HG02973 (cell line): ENCODE results near the gene RFX7.
A peak's percentile ranks its signal among the peaks of the same experiment; 100 is the strongest.
"Not testable (repeated sequence)": the region's sequence is repeated elsewhere in the genome, so short reads cannot be mapped to it uniquely, and the experiment has no call there.

Source experiments
- ATAC-seq: cut with Tn5 transposase; IDR thresholded peaks from one replicate; pipeline ENCODE4 v1.9.1; 2021; ENCODE audit warnings: moderate library complexity; ENCODE audit not compliant: unreplicated experiment

RFX7 gene

DNA sequence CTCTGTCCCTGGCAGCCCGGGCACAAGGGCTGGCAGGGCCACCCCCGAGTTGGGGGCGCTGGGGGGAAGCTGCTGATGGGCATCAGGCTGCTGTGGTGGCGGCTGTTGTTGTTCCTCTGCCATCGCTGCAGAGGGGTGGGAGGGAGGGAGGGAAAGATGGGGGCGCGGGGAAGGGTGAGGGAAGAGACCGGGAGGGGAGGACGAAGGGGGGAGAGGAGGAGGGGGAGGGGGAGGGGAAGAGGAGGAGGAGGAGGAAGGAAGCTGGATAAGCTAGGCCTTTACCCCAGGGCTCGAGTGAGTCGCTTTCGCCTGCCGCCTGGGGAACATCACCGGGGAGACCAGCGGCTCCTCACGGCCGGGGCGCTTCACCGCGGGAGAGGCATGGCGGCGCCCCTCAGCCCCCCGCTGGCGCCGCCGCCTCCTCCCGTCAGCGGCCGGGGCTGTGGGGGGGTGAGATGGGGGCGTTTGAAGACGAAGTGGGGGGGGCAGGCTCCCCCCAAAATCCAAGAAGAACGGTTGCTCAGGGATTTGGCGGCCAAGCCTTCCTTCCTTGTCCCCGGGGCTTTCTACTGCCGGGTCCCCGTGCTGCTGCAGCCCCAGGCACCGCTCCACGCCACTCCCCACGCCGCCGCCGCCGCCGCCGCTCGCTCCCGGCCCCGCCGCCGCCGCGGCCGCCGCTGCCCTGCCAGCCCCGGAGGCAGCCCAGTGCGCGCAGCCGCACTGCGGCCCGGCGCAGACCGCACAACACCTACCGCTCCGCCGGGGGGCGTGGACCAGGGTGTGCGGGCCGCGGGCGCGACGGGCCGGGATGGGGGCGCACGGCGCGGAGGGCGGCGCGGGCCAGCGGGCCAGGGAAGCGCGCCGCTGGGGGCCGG lies at the start of gene RFX7:
RFX7 (minus strand) TSS at position 717 of the 875 bp plus-strand sequence; CDS start at position 123, 594 bp downstream.
- ATAC-seq, result peak; percentile 38

DNA sequence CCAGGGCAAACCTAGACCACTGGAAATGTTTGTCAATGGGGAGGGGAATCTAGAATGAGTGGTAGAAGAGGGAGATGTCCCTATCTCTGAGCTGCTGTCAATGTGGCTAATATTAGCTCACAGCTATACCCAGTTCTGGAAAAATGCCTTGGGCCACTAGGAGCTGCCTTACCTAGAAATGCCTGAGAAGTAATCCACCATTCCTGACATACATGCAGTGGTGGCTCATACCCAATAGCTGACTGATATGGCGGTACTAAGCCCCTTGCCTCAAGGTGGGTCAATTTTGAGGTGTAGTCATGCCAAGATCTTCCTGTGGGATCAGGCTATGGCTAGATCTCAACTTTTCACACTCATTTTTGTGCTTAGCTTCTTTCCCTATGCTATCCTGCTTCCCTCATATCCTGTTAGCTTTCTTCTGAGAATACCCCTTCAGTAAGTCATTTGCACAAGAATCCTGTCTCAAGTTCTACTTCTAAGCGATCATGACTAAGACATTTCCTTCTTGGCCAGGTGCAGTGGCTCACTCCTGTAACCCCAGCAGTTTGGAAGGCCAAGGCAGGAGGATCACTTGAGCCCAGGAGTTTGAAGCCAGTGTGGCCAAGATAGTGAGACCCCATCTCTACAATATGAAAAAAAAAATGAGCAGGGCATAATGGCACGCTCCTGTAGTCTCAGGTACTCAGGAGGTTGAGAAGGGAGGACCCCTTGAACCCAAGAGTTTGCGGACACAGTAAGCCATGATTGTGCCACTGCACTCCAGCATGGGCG lies 49.1 kb upstream of the RFX7 start:
- no peak for ATAC-seq

DNA sequence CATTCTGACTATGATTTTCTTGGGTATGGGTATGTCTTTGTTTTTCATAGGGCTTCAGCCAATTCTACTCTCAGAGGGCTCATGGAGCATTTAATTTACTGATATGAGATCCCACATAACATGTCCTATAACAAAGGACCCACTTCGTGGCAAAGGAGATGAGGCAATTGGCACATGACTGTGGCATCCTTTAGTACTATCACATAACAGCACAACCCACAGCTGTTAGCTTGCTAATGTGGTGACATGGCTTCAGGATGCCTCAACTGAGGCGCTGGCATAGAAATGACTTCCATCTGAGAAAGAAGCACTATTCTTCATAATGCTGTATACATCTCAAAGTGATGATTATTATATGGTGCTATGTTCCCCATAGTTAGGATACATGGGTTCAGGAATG lies 48.1 kb upstream of the RFX7 start:
- no peak for ATAC-seq

DNA sequence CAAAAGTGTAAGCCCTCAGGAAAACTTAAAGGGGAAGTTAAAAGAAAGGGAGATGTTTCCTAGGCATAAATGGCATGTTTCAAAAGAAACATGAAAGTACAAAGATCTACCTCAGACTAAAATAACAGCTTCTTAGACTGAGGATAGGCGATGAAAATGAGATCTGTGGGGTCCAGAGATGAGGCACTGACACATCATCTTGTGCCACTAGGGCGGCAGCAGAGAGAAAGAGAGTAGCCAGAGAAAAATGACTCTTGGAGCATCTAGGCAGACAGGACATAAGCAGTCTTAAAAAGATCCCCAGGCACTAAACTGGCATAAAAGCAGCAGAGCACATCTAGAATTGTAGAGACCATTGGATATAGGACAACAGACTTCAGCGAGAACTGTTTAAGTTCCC lies 42.5 kb upstream of the RFX7 start:
- ATAC-seq, result no peak

DNA sequence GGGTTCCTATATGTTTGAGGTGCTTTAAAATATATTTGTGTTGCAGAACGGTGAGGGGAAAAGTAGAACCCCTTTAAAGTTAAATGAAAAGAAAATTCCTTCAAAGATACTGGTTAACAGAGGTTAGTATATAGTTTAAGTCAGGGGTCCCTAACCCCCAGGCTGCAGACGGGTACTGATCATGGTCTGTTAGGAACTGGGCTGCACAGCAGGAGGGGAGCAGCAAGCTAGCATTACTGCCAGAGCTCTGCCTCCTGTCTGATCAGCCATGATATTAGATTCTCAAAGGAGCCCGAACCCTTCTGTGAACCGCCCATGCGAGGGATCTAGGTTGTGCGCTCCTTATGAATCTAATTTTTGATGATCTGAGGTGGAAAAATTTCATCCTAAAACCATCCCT lies 37.5 kb upstream of the RFX7 start:
- ATAC-seq, result no peak

DNA sequence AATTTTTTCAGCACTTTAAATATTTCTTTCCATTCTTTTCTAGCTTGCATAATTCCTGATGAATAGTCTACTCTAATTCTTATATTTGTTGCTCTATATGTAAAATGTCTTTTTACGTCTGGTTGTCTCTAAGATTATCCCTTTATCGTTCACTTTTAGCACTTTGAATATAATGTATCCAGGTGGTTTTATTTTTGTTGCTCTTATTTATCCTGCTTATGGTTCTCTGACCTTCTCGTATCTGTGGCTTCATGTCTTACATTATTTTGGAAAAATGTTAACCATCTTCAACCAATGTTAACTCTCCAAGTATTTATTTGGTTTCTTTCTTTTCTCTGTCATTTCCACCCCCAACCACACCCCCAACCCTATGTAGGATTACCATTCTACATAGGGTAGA lies 30.0 kb upstream of the RFX7 start:
- no peak for ATAC-seq

DNA sequence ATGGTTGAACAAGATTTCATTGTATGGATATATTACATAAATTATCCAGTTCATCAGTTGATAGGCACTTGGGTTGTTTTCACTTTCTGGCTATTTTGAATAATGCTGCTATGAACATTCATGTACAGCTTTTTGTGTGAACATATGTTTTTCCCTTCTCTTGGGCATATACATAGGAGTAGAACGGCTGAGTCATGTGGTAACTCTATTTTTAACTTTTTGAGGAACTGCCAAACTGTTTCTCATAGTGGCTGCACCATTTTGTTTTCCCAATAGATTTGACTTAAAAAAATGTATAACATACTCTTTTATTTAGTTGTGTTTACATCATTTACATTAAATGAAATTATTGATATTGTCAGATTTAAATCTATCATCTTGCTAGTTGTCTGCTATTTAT lies 28.8 kb upstream of the RFX7 start:
- ATAC-seq, result no peak

DNA sequence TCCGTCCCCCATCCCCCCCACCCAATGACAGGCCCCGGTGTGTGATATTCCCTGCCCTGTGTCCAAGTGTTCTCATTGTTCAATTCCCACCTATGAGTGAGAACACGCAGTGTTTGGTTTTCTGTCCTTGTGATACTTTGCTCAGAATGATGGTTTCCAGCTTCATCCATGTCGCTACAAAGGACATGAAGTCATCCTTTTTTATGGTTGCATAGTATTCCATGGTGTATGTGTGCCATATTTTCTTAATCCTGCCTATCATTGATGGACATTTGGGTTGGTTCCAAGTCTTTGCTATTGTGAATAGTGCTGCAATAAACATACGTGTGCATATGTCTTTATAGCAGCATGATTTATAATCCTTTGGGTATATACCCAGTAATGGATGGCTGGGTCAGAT lies 22.8 kb upstream of the RFX7 start:
- not testable (repeated sequence) for ATAC-seq

DNA sequence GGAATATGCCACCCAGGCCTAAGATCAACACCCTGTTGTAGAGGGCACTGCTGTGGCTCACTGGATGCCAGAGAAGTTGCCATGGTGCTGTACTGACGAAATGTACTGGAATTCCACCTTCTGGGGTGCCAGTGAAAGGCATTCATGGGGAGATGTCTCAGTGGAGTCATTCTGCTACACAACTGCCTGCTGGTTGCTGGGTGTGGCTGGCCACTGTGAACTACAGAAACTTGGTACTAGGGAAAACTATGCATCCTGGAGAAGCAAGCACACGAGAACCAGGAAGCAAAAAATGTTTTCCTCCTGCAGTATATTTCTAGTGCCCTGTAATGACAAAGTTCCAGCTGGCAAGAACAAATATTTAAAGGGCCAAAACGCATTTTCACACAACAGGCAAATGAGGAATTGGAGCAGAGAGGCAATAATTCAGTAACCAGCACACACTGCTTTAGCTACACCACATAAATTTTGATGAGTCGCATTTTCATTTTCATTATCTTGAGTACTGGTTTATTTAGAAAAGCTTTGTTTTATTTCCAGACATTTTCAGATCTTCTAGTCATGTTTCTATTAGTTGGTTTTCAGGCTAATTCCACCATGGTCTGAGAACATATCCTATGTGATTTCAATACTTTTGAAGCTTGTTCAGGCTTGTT lies 18.3 kb upstream of the RFX7 start:
- ATAC-seq, result no peak

DNA sequence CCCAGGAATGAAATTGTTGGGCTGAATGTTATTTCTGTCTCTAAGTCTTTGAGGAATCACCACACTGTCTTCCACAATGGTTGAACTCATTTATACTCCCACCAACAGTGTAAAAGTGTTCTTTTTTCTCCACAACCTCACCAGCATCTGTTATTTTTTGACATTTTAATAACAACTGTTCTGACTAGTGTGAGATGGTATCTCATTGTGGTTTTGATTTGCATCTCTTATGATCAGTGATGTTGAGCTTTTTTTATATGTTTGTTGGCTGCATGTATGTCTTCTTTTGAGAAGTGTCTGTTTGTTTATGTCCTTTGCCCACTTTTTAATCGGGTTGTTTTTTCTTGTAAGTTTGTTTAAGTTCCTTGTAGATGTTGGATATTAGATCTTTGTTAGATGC lies 13.6 kb upstream of the RFX7 start:
- not testable (repeated sequence) for ATAC-seq

DNA sequence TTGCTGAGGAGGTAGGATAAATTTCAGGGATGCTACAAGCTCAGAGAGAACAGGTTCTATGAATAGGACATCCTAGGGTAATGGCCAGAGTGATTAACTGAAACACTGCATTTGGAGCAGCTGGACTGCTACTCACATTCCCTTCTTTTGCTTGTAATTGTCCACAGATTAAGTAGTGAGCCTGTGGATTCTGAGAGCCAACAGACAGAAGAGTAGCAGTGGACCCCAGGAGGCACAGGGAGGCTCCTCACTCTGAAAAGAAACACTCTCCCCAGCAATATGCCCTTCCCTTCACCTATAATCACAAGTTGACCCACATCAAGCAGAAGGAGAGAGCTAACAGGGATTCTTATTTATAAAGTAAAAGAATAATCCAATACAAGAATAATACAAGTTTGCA lies 10.6 kb upstream of the RFX7 start:
- no peak for ATAC-seq

DNA sequence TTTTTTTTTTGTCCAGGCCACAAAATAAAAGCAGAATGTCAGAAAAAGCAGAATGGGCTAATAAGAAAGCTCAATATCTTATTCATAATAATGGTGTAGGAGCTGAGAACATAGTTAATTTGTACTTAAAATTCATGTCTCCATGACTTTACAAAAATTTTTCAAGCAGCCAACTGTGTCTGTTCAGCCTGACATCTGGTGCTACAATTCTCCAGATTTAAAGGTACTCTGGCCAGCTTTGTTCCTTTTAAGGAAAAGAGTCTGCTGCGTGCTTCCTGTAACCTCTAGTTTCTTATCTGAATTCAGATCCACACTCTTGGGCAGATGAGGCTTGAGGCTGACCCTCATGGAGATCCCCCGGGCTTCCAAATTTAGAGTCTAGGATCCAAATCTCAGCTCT lies 8.7 kb upstream of the RFX7 start:
- no peak for ATAC-seq

DNA sequence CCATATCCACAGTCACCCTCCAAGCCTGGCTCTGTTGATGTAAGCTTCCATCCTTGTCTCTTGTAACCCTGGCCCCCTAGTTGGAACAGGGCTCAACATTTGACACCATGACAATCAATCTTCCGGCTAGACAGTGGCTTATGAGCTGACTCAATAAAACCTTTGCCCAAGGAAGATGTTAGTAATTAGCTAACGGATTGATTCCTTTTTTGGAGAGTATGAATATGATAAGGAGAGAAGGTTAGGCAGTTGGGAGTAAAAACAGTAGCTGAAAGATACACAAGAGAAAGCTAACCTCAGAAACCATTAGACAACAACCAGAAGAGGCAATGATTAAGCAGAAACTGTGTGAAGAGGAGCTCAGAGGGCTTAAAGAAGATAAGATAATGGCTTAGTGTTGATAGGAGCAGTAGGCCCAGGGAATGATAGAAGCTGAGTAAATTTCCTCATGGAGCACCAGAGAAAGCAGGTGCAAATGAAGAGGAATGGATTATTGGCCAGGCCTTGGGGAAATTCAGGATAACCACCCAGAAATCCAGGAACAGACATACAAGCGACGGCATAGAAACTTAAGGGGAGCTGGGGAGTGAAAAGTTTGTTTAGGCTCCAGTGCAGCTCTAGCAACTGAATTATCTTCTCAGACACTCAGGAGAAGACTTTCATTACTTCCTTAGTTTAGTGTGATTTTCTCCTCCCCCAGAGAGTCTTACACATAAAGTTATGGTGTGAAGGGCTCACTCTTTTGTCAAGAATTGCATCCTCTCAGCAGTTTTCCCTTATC lies 7.8 kb upstream of the RFX7 start:
- no peak for ATAC-seq

DNA sequence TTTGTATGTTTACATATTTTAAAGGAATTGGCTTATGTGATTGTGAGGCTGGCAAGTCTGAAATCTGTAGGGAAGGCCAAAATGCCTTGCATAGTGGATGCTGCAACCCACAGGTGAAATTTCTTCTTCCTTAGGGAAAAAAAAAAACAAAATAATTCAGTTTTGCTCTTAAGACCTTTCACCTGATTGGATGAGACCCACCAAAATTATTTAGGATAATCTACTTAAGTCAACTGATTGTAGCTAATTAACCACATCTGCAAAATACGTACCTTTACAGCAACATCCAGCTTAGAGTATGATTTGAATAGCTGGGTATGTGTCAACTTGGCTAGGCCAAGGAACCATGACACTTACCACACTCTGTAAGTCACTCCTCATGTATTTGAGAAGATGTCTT lies 6.9 kb upstream of the RFX7 start:
- no peak for ATAC-seq

DNA sequence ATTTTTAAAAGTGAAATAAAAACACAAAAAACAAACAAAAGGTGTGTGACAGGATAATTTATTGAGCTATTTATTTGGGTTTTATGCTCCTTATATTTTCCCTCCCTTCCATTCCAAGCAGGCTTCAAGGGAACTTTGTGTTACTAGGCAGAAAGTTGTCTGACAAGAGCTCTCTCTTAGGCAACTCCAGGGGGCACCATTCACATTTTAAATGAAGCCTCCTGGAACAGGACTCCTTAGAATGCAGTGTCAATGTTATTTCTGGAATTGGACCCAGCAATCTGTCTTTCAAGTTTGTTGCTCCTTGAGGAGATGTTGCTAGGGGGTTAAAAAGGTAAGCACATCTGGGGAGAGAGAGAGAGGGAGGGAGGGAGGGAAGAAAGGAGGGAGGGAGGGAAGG lies 5.4 kb upstream of the RFX7 start:
- ATAC-seq, result no peak

DNA sequence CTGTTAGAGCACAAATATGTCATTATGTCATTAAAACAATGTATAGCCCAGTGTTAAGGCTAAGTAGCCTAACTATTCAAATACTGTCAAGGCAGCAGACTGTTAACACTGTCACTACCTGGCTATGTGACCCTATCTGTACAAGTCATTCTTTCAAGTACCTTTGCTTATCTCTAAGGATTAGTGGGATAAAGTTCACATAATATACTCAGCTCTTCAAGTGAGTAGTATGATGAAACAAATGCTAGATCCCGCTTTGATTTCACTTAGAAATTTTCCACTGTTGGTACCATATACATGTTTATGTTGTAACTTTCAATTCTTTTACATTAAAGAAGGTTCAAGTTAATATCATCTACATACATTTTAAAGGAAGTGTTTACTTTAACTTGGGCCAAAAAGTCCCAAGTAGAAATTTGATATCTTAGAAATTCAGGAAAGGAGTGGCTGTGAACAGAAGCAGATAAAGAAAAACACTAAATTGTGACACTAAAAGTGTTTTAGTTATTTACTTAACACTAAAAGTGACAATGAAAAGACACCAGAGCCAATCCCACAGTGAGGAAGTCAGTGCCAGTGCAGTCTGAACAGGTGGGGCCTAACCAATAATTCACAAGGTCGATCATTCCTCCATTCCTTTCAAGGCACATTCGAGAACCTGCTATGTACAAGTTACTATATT lies 4.8 kb upstream of the RFX7 start:
- no peak for ATAC-seq

DNA sequence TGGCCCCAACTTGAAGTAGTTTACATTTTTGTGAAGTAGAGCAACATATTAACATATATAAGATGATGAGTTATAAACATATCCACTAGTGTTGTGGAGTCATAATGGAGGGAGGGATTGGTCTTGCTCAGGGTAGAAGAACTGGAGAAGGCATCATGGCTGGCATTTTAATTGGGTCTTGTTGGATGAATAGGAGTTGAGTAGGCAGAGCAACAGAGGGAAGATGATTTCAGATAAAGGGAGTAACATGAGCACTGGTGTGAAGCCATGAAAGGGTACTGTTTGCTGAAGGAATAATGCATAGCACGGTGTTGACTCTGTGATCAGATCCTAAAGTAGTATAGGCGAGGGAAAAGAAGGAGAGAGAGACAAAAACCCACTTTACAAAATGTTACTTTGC lies 3.6 kb upstream of the RFX7 start:
- no peak for ATAC-seq

DNA sequence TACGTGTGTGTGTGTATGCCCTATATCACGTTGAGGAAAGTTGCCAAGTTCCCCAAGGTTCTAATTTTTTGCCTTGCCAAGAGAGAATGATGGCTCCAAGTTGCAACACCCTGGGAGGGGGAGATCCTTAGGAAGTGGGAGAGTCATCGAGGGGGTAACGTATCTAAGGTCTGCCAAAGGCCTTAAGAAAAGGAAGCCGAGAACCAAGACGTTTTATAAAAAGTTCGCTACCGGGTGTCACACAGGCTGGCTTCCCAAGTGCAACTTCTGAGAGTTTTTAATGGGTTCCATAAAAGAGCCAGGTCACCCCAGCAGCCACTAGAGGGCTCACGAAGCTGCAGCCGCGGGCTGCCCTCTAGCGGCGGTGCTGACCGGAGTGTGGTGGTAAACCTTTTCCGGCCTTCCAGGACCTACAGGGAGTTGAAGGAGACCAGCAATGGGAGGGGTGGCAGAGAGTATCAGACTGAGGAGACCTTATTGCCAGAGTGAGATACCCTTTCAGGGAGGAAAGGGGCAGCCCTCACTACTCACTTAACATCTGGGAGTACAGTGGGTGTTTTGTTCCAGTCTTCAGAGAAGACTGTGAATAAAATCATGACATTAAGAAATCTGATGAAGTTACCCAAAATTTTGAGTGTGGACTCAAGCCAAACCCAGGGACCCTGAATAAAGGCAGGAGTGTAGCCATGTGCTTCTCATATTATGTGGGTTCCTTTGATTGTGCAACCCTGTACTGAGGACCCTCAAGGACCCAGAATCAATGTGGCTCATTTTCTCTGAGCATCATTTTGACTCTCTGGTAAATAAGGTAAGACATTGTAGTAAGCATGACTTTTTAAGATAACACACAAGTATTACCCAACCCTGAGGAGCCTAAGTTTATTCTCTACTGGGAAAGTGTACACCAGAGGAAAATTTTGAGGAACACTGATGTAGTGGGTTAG lies 2.5 kb upstream of the RFX7 start:
- ATAC-seq, result peak; percentile 57
